ENCODE results near the gene FXYD2.

- TF ChIP-seq RCOR1 (IDR thresholded peaks at IDR 0.05; ENCODE audit: borderline replicate concordance in 1 of 2, low read depth in 2 of 2, low read length in 2 of 2) = no peak
- no peak for TF ChIP-seq DLX4 (CRISPR knock-in tag; IDR thresholded peaks at IDR 0.05)
- TF ChIP-seq ZNF76 (CRISPR knock-in tag; IDR thresholded peaks at IDR 0.05; ENCODE audit: borderline replicate concordance) = no peak
- TF ChIP-seq ILF3 (IDR thresholded peaks at IDR 0.05; ENCODE audit: borderline replicate concordance) = no peak
- TF ChIP-seq ZNF318 (IDR thresholded peaks at IDR 0.05; ENCODE audit: borderline replicate concordance in 1 of 2, low read depth in 1 of 2) = no peak
Measured at GRCh38 chr11:117814766-117815261, 9.7 kb downstream of the FXYD2 start.
